HuH-7 (cell line): ENCODE results near the gene RYR2.

Experiments
- DNase-seq: peaks from one replicate; pipeline ENCODE4 v3.0.0; 2011; ENCODE audit warnings: low spot score

Gene RYR2

GRCh38 chr1:237470712-237471338 lies 428.8 kb downstream of the RYR2 start:
- DNase-seq: no peak

DNA sequence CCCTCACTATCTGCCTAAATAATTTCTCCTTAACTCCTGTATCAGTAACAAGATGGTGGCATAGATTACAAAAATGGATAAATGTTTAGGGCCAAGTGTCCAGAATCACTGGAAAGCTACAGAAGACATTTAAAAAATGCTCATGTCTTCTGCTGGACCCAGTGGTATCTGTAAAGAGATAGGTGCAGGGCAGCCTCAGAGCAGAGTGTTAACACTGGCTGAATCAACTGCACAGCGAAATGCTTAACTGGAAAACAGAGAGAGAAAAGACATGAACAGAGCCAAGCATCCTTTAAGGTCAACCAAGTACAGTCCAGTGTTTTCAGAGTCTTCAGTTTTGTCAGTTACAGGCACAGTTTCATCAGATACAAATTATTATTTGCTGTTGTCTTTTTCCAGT lies 429.4 kb downstream of the RYR2 start:
- DNase-seq: no peak

DNA sequence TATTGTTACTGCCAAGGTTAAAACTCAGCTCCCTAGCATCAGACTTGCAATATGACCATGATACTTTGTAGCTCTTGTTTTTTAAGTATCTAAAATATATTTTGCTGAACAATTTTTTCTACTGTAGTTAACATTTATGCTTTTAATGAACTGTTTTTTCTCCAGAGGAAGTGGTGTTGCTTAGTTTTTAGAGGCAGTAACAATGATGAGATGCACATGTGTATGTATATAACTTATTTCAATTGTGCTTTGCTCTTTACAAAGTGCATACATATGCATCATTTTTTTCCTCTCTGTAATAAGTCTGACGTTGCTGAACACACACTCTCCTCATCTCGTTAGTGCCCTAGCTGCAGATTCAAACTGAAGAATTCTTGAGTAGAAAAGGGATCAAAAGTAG lies 430.0 kb downstream of the RYR2 start:
- no peak for DNase-seq

DNA sequence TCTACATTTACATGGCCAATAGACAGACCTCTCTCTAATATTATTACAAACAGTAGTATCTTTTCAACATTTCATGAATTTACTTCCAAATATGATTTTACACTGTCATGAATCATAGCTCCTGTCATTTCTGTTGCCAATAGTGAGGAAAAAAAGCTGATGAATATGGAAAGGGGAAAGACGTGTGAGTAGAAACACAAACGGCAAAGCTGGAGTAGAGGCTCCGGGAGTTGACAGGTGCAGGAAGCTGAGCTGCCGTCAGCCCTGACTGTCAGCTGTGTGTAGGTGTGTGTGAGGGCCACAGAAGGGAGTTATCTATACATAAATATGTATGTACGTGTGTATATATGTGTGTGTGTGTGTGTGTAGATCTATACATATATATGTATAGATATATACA lies 431.9 kb downstream of the RYR2 start:
- no peak for DNase-seq

- no peak for DNase-seq
Measured at GRCh38 chr1:237478082-237478481, 436.1 kb downstream of the RYR2 start.

DNA sequence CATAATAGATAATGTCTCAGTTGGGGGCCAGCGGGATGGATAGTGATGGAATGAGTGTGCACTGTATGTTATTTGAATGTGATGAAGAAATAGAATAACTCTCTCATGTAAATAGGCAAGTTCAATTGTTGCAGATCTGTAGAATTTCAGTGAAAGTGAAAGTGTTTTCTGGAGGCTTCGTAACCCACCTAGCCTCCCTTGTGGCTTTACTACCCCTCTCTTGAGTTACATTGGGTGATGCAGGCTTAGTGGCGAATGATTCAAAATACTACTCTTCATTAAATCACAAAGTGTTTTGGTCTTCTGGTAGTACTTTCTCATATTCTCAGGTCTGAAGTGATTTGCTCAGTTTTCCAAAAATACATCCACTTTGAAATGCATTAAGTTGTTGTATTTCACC lies 436.9 kb downstream of the RYR2 start:
- no peak for DNase-seq

DNA sequence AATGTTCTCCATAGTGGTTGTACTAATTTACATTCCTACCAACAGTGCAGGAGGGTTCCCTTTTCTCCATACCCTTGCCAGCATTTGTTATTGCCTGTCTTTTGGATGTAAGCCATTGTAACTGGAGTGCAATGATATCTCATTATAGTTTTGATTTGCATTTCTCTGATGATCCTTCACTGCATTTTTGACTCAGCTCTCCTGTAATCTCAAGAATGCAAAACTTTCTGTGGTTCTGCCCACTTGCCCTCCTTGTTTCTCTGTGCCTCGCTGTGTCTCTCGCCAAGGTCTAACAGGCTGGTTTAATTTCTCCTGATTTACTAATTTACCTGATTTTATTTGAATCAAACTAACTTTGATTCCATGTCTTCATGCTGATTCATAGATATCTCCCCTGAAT lies 440.8 kb downstream of the RYR2 start:
- no peak for DNase-seq

DNA sequence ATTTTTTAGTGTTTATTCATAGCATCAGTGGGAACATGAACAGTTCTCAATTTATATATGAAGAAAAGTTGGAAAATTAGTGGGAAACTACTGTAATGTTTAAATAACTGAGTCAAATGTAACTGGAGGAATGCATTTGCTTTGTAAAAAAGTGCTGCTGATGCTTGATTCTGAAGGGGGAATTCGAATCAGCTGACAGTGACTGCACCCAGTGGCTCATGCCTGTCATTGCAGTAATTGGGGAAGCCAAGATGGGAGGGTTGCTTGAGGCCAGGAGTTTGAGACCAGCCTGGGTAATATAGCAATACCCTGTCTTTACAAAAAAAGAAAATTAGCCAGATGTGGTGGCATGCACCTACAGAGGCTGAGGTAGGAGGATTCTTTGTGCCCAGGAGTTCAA lies 450.4 kb downstream of the RYR2 start:
- DNase-seq: peak; percentile 5

DNA sequence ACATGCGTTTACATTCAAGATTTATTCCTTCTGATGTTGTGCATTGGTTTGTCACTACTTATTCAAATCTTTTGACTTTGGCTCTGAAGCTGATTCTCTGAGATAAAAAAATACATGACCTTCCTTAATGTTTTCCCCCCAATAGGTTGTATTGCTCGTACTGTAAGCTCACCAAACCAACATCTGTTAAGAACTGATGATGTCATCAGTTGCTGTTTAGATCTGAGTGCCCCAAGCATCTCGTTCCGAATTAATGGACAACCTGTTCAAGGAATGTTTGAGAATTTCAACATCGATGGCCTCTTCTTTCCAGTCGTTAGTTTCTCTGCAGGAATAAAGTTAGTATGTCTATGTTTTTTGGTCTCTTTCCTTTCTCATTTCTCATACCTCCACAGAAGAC lies 458.6 kb downstream of the RYR2 start:
- no peak for DNase-seq

DNA sequence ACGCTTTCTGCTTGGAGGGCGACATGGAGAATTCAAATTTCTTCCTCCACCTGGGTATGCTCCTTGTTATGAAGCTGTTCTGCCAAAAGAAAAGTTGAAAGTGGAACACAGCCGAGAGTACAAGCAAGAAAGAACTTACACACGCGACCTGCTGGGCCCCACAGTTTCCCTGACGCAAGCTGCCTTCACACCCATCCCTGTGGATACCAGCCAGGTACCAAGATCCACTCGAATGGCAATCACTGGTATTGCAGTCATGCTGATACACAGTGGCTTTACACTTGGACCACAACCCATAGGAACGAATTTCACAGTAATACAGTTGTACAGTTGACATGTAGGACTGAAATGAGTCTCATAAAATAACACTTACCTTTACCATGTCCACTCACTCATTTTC lies 461.3 kb downstream of the RYR2 start:
- DNase-seq: no peak

GRCh38 chr1:237507005-237507404 lies 465.0 kb downstream of the RYR2 start:
- no peak for DNase-seq

DNA sequence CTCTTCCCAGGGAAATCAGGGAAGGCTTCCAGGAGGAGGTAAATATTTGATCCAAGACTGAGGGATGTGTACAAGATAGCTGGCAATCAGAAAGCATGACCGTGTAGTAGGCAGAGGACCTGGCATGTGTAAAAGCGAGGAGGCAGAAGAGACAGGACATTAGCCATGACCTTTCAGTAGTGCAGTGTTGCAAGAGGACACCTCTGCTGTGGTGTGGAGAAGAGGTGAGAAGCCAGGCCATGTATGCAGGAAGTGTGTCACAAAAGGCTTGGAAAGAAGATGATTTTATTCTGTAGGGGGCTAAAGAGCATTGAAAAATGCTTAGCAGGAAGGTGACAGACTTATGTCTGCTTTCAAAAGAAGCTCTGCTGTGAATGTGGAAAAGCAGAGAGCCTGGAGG lies 467.8 kb downstream of the RYR2 start:
- no peak for DNase-seq

- no peak for DNase-seq
Measured at GRCh38 chr1:237525102-237525501, 483.1 kb downstream of the RYR2 start.

- no peak for DNase-seq
Measured at GRCh38 chr1:237527761-237528160, 485.8 kb downstream of the RYR2 start.

DNA sequence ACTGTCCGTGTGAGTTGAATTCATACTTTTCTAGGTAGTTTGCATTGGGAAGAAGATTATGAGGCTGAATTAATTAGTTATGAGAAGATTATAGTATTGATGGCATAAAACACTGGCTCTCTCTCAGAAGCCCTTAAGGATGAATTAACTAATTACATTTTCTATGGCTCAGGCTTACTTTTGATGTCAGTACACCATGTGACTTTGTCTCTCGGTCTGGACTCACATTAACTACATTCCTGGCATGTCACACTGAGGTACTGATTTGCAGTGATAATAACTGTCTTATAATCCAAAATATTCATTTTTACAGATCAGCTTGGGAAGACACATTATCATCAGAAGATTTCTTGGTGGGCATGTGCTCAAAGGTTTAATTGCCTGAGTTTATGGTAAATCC lies 486.6 kb downstream of the RYR2 start:
- DNase-seq: no peak

DNA sequence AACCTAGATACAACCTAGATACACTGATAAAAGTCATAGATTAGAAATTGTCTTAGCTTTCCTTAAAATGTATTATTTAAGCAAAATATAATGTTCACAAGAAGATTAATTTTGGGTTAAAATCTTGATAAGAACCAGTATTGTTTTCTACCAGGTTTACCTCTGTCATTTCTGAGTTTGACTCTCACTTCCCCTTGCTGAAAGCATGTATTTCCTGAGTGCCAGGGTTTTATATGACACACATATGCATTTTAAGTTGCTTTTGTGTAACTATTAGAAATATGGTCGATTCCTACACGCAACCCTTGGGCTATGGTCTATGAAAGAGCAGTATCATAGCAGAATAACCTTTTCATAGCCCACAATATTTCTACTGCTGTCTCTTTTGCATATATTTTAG lies 497.1 kb downstream of the RYR2 start:
- no peak for DNase-seq

GRCh38 chr1:237542525-237543418 lies 500.8 kb downstream of the RYR2 start:
- no peak for DNase-seq

GRCh38 chr1:237553078-237553477 lies 511.1 kb downstream of the RYR2 start:
- DNase-seq: no peak

GRCh38 chr1:237556911-237557310 lies 514.9 kb downstream of the RYR2 start:
- no peak for DNase-seq

DNA sequence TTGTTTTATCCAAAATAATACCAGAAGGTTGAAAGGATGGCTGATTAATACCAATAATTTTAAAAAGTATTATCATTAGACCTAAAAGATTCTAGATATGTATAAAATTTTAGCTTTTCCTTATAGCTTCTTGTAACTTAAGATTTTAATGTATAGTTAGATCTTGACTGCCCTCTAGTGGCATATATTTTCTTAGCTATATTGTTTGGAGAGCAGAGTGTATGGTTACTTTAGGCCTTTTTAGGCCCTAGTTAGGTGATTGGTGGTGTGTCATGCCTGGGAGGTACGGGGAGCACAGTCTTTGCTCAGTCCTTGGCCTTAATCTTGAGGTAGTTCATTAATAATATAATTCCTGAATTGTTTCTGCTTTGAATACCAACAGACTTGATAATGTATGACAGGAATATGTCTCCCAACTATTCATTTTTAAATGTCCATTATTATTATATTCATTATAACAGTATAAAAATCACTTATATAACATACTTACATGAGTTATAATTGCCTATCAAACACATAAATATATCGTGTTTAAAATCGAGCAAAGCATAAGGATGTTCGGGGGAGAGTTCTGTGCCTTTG lies 520.3 kb downstream of the RYR2 start:
- DNase-seq: peak; percentile 30

- DNase-seq: no peak
Measured at GRCh38 chr1:237565236-237565635, 523.3 kb downstream of the RYR2 start.

DNA sequence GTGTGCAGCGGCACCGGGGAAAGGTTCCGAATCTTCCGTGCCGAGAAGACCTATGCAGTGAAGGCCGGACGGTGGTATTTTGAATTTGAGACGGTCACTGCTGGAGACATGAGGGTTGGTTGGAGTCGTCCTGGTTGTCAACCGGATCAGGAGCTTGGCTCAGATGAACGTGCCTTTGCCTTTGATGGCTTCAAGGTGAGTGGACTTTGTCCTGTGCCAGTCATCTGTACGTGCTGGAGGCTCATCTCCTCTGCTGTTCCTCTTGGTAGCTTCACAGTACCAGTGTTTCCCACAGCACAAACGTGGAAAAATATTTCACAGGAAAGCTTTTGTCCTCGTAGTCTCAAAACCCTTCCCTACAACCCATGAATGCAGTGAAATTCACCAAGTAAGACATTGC lies 524.6 kb downstream of the RYR2 start:
- DNase-seq: no peak

DNA sequence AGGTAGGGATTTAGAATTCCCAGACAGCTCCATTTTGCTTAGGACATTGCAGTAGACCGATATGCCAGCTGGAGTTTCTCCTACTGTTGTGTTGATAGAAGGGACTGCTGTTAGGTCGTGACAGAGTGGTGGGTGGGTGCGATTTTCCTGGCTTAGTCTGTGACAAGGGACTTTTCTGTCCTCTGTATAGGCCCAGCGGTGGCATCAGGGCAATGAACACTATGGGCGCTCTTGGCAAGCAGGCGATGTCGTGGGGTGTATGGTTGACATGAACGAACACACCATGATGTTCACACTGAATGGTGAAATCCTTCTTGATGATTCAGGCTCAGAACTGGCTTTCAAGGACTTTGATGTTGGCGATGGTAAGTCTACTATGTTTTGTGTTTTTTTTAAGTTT lies 527.0 kb downstream of the RYR2 start:
- no peak for DNase-seq
